ENCODE results near the gene ATP8B3. TPM values are rescaled to one million over a fixed set of nuclear protein-coding genes. Genes with fewer than 3 reads are reported as not detected.

ATP8B3 gene
- total and polyA plus RNA-seq, 2 of the 13 experiments (the other 11 are each of a cell fraction or from before 2014, with no cell fraction given): 2.6 to 5.9 TPM

DNA sequence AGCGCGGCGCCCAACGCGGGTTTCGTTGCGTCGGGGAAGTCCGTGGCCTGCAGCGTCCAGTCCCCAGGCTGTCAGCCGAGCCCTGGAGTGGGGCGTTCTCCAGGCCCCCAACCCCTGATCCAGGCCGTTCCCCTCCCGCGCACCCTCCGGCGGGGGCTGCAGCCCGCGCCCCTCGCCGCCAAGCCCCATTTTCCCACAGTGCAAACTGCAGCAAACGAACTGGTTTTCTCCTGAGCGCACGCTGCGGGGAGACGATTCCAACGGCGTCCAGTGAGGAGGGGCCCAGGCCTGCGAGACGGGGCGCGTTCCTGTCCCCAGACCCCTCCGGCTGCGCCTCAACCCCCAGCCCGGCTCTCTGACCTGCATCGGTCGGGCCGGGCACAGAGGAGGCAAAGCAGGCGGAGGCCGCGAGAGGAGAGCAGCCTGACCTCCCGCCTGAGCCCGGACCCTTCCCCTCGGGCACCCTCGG lies 63.2 kb downstream of the ATP8B3 start (continued):
- TF ChIP-seq ATAD3A (CRISPR knock-in tag; IDR thresholded peaks at IDR 0.05): no peak
- TF ChIP-seq, protein P1, sequence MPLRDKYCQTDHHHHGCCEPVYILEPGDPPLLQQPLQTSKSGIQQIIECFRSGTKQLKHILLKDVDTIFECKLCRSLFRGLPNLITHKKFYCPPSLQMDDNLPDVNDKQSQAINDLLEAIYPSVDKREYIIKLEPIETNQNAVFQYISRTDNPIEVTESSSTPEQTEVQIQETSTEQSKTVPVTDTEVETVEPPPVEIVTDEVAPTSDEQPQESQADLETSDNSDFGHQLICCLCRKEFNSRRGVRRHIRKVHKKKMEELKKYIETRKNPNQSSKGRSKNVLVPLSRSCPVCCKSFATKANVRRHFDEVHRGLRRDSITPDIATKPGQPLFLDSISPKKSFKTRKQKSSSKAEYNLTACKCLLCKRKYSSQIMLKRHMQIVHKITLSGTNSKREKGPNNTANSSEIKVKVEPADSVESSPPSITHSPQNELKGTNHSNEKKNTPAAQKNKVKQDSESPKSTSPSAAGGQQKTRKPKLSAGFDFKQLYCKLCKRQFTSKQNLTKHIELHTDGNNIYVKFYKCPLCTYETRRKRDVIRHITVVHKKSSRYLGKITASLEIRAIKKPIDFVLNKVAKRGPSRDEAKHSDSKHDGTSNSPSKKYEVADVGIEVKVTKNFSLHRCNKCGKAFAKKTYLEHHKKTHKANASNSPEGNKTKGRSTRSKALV (CRISPR knock-in tag; IDR thresholded peaks at IDR 0.05): 0 out of 2 replicates have a peak, but pooled peaks have one; percentile 6
- TF ChIP-seq MTF2 (CRISPR knock-in tag; IDR thresholded peaks at IDR 0.05; ENCODE audit: borderline replicate concordance): 0 out of 2 replicates have a peak, but pooled peaks have one; percentile 5
- no peak for TF ChIP-seq KLF13 (CRISPR knock-in tag; IDR thresholded peaks at IDR 0.05)

DNA sequence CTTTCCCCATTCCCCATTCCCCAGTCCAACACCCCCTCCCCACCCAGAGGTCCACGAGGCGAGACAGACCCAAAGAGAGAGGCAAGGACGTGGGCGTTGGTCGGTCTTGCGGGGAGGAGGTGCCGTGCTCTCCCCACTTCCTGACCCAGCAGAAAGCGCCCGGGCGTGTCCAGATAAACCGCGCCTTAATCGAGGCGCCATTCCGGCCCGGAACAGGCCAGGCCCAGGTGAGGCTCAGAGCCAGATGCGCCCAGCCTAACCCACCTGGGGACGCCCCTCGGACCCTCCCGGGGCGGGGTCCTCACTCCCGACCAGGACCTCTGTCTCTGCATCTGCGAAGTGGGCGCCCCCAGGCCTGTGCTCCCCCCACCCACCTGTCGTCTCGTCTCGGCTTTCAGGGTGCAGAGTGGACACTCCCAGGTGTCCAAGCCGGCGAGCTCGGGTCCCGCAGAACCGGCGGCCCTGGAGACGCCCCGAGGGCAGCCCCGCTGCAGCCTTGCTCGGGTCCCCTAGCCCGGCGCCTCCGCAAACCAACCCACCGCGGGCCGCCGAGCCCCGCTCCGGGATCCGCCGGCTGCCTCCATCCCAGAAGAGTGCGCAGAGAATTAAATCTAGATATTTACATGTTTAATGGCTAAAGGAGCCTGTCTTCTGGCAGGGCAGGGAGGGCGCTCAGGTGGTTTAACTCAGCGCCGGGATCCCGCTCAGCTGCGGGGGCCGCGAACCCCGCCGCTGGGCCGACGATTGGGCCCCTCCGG lies 63.8 kb downstream of the ATP8B3 start:
- in situ Hi-C loops (cut with HindIII; ENCODE audit: extremely low pct_ligation_motif_present, low pct_unique_long_range_greater_than_20kb): no loop called here
- CTCF ChIA-PET (ENCODE audit: low intra/inter-chr PET ratio, low total read pairs): no interaction called here
- WGBS (ENCODE audit: low lambda C conversion rate): 9% methylated on average over 23 of the region's 61 CpGs
- no peaks in the 10 kb centered on the region; the same call in 1 of the 2 replicates for H4K20me1 ChIP-seq (ENCODE audit: insufficient read depth, low read length)
- DNase-seq (ENCODE audit: low spot score): no peak
- no peak overlapping the region for H3K27ac ChIP-seq (ENCODE audit: extremely low read length, insufficient read depth, low read length)
- peaks cover 15 to 71% of the 10 kb centered on the region in 2 experiments for H3K27me3 ChIP-seq (ENCODE audit: control insufficient read depth in 1 of 2, insufficient read depth in 2 of 2, low read length in 2 of 2)
- no peaks in the 10 kb centered on the region for H3K79me2 ChIP-seq (ENCODE audit: insufficient read depth, low read length)
- H3K4me3 ChIP-seq (replicated peaks in 1 of 3; ENCODE audit: insufficient read depth in 1 of 3, low read depth in 2 of 3, low read length in 3 of 3): 0 out of 6 replicates have a peak overlapping the region, but pooled peaks of 1 of the 3 experiments have one; percentile 10
- intact Hi-C loops (cut with micrococcal nuclease; ENCODE audit: unreplicated experiment): no loop called here
- H3K4me1 ChIP-seq (ENCODE audit: insufficient read depth, low read length): 0 out of 2 replicates have a peak, but pooled peaks cover 12% of the 10 kb centered on the region
- H3K36me3 ChIP-seq (replicated peaks in 1 of 2; ENCODE audit: control insufficient read depth in 1 of 2, insufficient read depth in 2 of 2, low read length in 2 of 2): no peaks in the 10 kb centered on the region
- ATAC-seq: no peak
- BruUV-seq (replicated peaks): no TSS peak
- H2AFZ ChIP-seq (ENCODE audit: low read length): no peak overlapping the region
- no peak for FAIRE-seq
- no peaks in the 10 kb centered on the region for H3K9me3 ChIP-seq (ENCODE audit: low read length)
- POLR2A ChIA-PET: no interaction called here
- H3K9ac ChIP-seq (ENCODE audit: insufficient read depth, low read depth, low read length): no peak overlapping the region
- 0 out of 2 replicates have a peak overlapping the region, but pooled peaks have one; percentile 0 for H3K4me2 ChIP-seq (ENCODE audit: low read depth, low read length)
- TF ChIP-seq, protein P2, sequence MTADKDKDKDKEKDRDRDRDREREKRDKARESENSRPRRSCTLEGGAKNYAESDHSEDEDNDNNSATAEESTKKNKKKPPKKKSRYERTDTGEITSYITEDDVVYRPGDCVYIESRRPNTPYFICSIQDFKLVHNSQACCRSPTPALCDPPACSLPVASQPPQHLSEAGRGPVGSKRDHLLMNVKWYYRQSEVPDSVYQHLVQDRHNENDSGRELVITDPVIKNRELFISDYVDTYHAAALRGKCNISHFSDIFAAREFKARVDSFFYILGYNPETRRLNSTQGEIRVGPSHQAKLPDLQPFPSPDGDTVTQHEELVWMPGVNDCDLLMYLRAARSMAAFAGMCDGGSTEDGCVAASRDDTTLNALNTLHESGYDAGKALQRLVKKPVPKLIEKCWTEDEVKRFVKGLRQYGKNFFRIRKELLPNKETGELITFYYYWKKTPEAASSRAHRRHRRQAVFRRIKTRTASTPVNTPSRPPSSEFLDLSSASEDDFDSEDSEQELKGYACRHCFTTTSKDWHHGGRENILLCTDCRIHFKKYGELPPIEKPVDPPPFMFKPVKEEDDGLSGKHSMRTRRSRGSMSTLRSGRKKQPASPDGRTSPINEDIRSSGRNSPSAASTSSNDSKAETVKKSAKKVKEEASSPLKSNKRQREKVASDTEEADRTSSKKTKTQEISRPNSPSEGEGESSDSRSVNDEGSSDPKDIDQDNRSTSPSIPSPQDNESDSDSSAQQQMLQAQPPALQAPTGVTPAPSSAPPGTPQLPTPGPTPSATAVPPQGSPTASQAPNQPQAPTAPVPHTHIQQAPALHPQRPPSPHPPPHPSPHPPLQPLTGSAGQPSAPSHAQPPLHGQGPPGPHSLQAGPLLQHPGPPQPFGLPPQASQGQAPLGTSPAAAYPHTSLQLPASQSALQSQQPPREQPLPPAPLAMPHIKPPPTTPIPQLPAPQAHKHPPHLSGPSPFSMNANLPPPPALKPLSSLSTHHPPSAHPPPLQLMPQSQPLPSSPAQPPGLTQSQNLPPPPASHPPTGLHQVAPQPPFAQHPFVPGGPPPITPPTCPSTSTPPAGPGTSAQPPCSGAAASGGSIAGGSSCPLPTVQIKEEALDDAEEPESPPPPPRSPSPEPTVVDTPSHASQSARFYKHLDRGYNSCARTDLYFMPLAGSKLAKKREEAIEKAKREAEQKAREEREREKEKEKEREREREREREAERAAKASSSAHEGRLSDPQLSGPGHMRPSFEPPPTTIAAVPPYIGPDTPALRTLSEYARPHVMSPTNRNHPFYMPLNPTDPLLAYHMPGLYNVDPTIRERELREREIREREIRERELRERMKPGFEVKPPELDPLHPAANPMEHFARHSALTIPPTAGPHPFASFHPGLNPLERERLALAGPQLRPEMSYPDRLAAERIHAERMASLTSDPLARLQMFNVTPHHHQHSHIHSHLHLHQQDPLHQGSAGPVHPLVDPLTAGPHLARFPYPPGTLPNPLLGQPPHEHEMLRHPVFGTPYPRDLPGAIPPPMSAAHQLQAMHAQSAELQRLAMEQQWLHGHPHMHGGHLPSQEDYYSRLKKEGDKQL (CRISPR knock-in tag; IDR thresholded peaks at IDR 0.05; ENCODE audit: low read depth): no peak
- no peak for TF ChIP-seq ZNF350 (CRISPR knock-in tag; IDR thresholded peaks at IDR 0.05; ENCODE audit: borderline replicate concordance, low read depth)
- TF ChIP-seq MTF2 (CRISPR knock-in tag; IDR thresholded peaks at IDR 0.05; ENCODE audit: borderline replicate concordance): 0 out of 2 replicates have a peak, but pooled peaks have one; percentile 5
- TF ChIP-seq ERF (CRISPR knock-in tag; IDR thresholded peaks at IDR 0.05): no peak
- TF ChIP-seq KAT2B (IDR thresholded peaks at IDR 0.05; ENCODE audit: borderline replicate concordance, low read depth, low read length): no peak
- no peak for TF ChIP-seq GATA4 (IDR thresholded peaks at IDR 0.05; ENCODE audit: borderline replicate concordance, low read depth)
- TF ChIP-seq, protein P1 (CRISPR knock-in tag; IDR thresholded peaks at IDR 0.05): 0 out of 2 replicates have a peak, but pooled peaks have one; percentile 14
